Ishikawa (cell line): Measurements from ENCODE around the gene TFAP2C.
A peak's percentile ranks its signal among the peaks of the same experiment; 100 is the strongest.

Experiments used
- CEBPB ChIP-seq: IDR thresholded peaks from 2 replicates; pipeline ENCODE4 v1.6.1; 2012
- EGR1 ChIP-seq: IDR thresholded peaks from 2 replicates; pipeline ENCODE4 v1.6.1; 2012
- EP300 ChIP-seq: IDR thresholded peaks from 2 replicates; pipeline ENCODE4 v1.6.1; 2012; ENCODE audit warnings: borderline replicate concordance
- FOXM1 ChIP-seq: IDR thresholded peaks from 2 replicates; pipeline ENCODE4 v1.6.1; 2012; ENCODE audit warnings: low read depth, borderline replicate concordance
- MAX ChIP-seq: IDR thresholded peaks from 2 replicates; pipeline ENCODE4 v1.6.1; 2012
- NFIC ChIP-seq: IDR thresholded peaks from 2 replicates; pipeline ENCODE4 v1.6.1; 2012
- REST ChIP-seq: IDR thresholded peaks from 2 replicates; pipeline ENCODE4 v1.6.1; 2012; ENCODE audit warnings: low read depth, mild to moderate bottlenecking
- TAF1 ChIP-seq: IDR thresholded peaks from 2 replicates; pipeline ENCODE4 v1.6.1; 2012; ENCODE audit warnings: low read depth, mild to moderate bottlenecking
- TCF12 ChIP-seq: IDR thresholded peaks from 2 replicates; pipeline ENCODE4 v1.6.1; 2012; ENCODE audit warnings: low read depth
- TEAD4 ChIP-seq: IDR thresholded peaks from 2 replicates; pipeline ENCODE4 v1.6.1; 2012
- USF1 ChIP-seq: IDR thresholded peaks from 2 replicates; pipeline ENCODE4 v1.6.1; 2012
- YY1 ChIP-seq: IDR thresholded peaks from 2 replicates; pipeline ENCODE4 v1.6.1; 2012; ENCODE audit warnings: low read depth
- ZBTB7A ChIP-seq: IDR thresholded peaks from 2 replicates; pipeline ENCODE4 v1.6.1; 2012; ENCODE audit warnings: low read depth

TFAP2C gene

GRCh38 chr20:56628015-56628872 lies 862 bp upstream of the TFAP2C start:
- TF ChIP-seq ZBTB7A (0 out of 2 replicates have a peak, but pooled peaks have one; percentile 20), EGR1 (no peak)

GRCh38 chr20:56629464-56630085 lies 469 bp downstream of the TFAP2C start:
- TF ChIP-seq EGR1 (no peak), ZBTB7A (0 out of 2 replicates have a peak, but pooled peaks have one; percentile 44), YY1 (peak; percentile 38; the same call in 1 of the 2 replicates), NFIC (no peak), USF1 (0 out of 2 replicates have a peak, but pooled peaks have one; percentile 19), REST (no peak), TEAD4 (no peak)

- TF ChIP-seq FOXM1 (peak; percentile 34; the same call in 1 of the 2 replicates), MAX (peak; percentile 81), ZBTB7A (no peak), EP300 (peak; percentile 11; the same call in 1 of the 2 replicates), TCF12 (peak; percentile 71; the same call in 1 of the 2 replicates)
Measured at GRCh38 chr20:56630086-56630493, 984 bp downstream of the TFAP2C start.

- TF ChIP-seq NFIC (no peak), EGR1 (no peak), FOXM1 (no peak), ZBTB7A (no peak), CEBPB (no peak), YY1 (no peak), TCF12 (no peak), TAF1 (no peak)
Measured at GRCh38 chr20:56630506-56631317, 1.6 kb downstream of the TFAP2C start.

- no peak for TF ChIP-seq REST
- no peak for TF ChIP-seq TEAD4
- no peak for TF ChIP-seq FOXM1
- TF ChIP-seq YY1: no peak
- TF ChIP-seq NFIC: no peak
Measured at GRCh38 chr20:56631318-56631989, 2.3 kb downstream of the TFAP2C start.

- no peak for TF ChIP-seq TAF1
- no peak for TF ChIP-seq ZBTB7A
- no peak for TF ChIP-seq USF1
- no peak for TF ChIP-seq NFIC
- no peak for TF ChIP-seq YY1
Measured at GRCh38 chr20:56631990-56632327, 2.9 kb downstream of the TFAP2C start.
